T47D (cell line): ENCODE data around the gene TM4SF18.

ENCODE experiments used
- DNase-seq, 2 experiments: peaks; one replicate each; pipeline versions ENCODE4 v3.0.0 to v3.0.0-alpha.2; 2011 to 2012; ENCODE audit warnings: low read depth in 1 of 2, low spot score in 1 of 2
- JUND ChIP-seq: IDR thresholded peaks from 2 replicates; pipeline ENCODE4 v1.6.1; 2012; ENCODE audit warnings: low read depth
- in situ Hi-C: cut with HindIII; loops from 2 replicates; pipeline ENCODE4 v1.10.0; 2016; ENCODE audit warnings: low sequenced_read_pairs, low pct_unique_long_range_greater_than_20kb

The TM4SF18 gene

DNA sequence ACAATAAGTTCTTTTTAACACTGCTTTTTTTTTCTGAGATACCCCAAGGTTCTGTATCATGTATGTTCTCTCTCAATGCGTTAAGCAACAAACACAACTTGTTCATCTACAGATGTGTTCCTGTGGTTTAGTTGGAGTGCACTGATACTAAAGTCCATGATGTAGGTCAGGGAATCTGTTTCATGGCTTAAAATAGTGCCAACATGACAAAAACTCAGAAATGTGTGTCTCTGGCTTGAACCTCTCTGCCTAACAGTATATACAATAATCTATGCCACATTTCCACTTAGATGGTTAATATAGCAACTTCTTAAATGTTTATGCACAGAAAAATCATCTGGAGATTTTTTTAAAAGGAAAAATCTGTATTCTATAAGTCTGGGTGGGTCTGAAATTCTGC lies 51.1 kb downstream of the TM4SF18 start:
- TF ChIP-seq JUND, result no peak
- no peak for DNase-seq
- in situ Hi-C loops, result no loop called here

DNA sequence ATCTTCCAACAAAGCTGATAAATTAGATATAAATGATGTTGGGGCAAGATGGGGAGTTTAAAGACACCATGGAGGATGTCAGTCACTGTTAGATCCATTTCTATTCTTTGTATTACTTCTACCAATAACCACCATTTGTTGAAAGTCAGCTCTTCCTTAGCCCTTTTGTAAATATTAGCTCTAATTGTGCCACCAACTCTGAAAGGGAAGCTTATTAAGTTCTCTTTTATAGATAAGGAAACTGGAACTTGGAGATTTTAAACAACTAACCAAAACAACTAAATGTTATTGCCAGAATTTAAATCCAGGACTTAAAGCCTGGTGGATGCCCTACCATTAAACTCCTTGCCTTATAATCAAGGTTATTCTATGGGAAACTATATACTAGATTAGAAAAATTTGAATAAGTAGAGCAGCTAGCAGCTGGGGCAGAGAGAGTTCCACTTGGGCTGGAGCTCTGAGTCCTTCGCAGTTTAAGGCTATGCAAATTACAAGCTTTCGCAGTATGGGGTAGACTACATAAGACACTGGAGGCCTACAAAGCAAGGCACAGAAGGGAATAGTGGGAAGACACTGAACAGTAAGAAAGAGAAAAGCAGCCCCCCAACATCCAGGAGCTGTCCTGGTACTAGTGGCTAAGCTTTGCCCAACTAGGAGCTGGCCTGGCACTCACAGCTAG lies 52.6 kb downstream of the TM4SF18 start:
- no peak for TF ChIP-seq JUND
- DNase-seq, result no peak
- in situ Hi-C loops, result no loop called here

DNA sequence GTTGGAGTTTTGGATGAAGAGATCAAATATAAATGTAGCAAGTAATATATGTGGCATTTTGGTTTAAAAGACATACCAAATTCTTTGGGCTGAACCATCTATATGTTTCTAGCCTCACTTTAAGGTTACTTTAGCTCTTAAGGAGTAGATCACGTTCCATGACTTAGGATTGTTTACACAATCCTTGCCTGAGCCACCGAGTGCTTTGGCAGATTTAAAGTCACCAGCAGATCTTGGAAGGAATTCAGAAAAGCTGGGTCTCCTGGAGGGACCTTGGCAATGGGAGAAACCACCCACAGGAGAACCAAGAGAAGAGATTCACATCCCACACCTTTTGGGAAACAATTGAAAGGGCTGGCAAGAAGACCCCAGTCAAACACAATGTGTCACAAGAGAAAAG lies 54.5 kb downstream of the TM4SF18 start:
- TF ChIP-seq JUND, result no peak
- in situ Hi-C loops, result no loop called here

DNA sequence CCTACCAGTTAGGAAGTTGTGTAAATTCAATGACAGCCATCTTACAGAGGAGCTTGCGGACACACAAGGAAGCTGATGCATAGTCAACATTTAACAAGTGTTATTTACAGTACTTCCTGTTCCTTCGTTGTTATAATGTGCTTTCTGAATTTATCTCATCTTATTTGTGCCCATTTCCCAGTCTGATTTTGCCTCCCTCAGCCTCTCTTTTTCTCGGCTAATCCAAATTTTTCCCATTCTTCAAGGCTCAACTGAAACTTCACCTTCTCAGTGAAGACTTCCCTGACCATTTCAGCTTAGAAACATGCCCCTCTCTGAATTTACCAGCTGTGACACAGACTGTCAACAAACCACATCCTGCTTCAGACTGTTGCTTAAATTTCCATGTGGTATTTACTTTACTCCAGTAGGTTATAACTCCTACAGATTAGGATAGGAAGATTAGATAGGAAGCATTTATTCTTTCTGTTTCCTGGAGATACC lies 56.1 kb downstream of the TM4SF18 start:
- peak; percentile 95 for TF ChIP-seq JUND
- DNase-seq, result peak in 1 of 2 experiments; percentile 77
- in situ Hi-C loops, result no loop called here

More for the DNA sequence above, 54.5 kb downstream of the TM4SF18 start:
- no peak for DNase-seq

DNA sequence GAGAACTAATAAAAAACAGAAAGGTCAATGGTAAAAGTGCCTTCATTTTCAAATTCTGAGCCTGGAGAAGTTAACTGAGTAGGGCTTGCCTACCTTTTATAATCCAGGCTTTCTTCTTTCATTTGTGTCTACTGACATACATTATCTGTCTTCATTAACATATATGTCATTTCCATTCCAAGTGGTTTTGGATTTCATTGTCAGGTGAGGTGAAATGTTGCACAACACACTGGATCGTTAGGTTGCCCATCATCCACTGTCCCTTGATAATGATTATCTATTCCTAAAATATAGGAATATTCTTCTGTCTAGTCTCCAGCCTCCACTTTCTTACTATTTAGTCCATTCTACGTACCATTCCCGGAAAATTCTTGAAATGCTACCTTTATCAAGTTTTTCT lies 56.8 kb downstream of the TM4SF18 start:
- no peak for TF ChIP-seq JUND
- in situ Hi-C loops, result no loop called here
- no peak for DNase-seq

DNA sequence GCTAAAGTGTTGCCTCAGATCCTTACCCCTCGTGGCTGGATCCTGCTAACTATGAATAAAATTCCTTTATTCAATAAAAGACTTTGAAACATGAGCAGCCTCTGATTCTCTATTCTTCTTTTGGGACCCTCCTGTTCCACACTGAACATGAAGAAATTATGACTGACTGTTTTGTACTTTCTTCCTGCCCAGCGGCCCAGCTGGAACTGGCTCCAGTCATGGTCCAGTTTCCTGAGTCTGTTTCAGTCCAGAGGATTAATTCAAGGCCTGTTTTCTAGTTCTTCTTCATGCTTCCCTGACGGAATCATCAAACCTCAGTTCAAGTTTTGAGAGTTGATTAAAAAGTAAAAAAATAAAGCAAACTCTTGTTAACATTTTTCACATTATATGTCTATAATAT lies 59.2 kb downstream of the TM4SF18 start:
- no peak for DNase-seq
- in situ Hi-C loops, result no loop called here
- no peak for TF ChIP-seq JUND

DNA sequence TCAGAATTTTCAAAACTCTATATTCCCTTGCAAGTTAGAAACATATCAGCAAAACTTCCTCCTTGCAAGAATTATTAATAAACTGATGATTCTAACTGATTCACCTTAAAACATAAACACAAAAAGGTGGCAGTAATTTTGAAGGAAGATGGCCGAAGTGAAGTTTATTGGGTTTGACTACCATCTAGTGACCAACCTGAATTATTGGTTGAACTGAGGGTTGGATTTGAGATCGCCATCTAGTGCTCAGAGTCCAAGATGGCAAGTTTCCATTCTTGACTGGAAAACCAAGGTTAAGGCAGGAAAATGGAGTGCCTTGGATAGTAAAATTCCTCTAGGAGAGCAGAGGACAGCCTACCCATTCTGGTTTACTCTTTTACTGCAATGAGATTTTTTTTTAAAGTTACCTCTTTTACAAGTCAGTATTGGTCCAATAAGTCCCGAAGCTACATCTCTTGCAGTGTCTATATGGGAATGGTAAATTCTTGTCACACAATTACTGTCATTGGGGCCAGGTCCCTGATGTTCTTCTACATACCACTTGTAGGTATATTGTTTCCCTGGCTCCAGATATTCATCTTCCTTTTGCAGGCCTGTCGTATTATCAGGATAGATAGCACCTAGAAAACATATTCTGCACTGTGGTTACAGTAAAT lies 60.2 kb downstream of the TM4SF18 start:
- DNase-seq, result peak; percentile 33 to 93
- in situ Hi-C loops, result no loop called here
- no peak for TF ChIP-seq JUND

DNA sequence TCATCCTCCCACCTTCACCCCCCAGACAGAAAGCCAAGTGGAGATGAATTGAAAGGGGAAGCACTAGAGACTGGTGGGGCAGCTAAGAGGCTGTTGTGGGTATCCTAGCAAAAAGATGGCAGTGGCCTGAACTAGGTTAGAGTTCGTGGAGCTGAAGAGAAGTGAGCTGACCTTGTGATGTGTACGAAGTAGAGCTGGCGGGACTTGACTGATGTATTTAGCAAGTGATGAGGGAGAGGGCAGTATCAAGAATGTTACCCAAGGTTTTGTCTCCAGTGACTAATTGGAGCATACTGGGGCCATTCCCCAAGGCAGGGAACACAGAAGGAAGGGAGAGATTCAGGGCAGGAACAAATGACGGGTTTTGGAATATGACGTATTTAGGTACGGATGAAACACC lies 61.8 kb downstream of the TM4SF18 start:
- no peak for DNase-seq
- in situ Hi-C loops, result no loop called here
- TF ChIP-seq JUND, result no peak

DNA sequence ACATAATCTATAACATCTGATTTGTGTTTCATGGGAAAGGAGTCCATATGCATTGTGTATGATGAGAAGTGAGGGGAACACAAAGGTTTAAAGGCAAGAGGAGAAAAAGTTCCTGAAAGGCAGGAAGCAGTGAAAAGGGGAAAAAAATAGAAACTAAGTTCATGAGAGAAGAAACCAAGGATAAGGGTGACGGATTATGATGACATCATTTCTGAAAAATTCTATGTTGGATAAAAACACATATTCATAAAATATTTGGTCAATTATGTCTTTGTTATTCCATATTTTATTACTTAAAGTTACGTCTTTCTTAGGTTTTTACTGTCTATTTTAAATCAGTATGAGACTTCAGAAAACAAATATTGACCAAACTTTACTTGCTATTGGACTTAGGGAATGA lies 63.3 kb downstream of the TM4SF18 start:
- no peak for TF ChIP-seq JUND
- in situ Hi-C loops, result no loop called here
- DNase-seq, result no peak

DNA sequence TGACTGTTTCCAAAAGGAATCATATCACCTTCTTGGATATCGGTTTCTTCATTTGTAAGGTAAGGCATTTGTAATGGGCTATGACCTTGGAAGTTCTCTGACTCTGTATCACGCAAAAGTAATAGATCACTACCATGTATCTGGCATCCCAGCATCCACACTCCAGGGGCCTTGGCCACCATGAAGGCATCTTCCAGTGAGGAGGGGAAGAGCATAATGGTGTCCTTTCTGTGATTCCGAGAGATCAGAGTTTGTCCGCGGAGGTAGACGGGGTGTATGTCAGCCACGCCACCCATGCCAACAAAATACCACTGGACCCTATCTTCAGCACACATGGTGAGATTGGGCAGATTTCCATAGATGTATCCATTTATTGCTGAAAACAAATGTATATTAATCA lies 63.7 kb downstream of the TM4SF18 start:
- TF ChIP-seq JUND, result no peak
- in situ Hi-C loops, result no loop called here
- no peak for DNase-seq
